Glutamatergic neuron (in vitro differentiated cells): Measurements from ENCODE around the gene BMPER. TPM values are rescaled to one million over a fixed set of nuclear protein-coding genes. Genes with fewer than 3 reads are reported as not detected.

Source experiments
- DNase-seq: peaks from one replicate; pipeline ENCODE4 v3.0.0; 2022
- H3K27ac Mint-ChIP-seq: one replicate; pipeline ENCODE4 v1.8.0; 2020; ENCODE audit warnings: mild to moderate bottlenecking, mixed read lengths, inconsistent platforms; ENCODE audit not compliant: unreplicated experiment
- H3K27me3 Mint-ChIP-seq: one replicate; pipeline ENCODE4 v1.8.0; 2020; ENCODE audit warnings: mild to moderate bottlenecking, moderate library complexity, mixed read lengths, inconsistent platforms; ENCODE audit not compliant: unreplicated experiment
- H3K36me3 Mint-ChIP-seq: one replicate; pipeline ENCODE4 v1.8.0; 2020; ENCODE audit warnings: mild to moderate bottlenecking, mixed read lengths, inconsistent platforms; ENCODE audit not compliant: unreplicated experiment
- H3K4me1 Mint-ChIP-seq: one replicate; pipeline ENCODE4 v1.8.0; 2020; ENCODE audit warnings: mild to moderate bottlenecking, low read depth, mixed read lengths, inconsistent platforms; ENCODE audit not compliant: unreplicated experiment
- H3K4me3 Mint-ChIP-seq: one replicate; pipeline ENCODE4 v1.8.0; 2020; ENCODE audit warnings: mild to moderate bottlenecking, mixed read lengths, inconsistent platforms; ENCODE audit not compliant: unreplicated experiment
- H3K9me3 Mint-ChIP-seq: one replicate; pipeline ENCODE4 v1.8.0; 2020; ENCODE audit warnings: mild to moderate bottlenecking, moderate library complexity, mixed read lengths, inconsistent platforms; ENCODE audit not compliant: unreplicated experiment
- CTCF ChIP-seq: fragments of 200-600 bp; sonication (generic); IDR thresholded peaks from one replicate; pipeline ENCODE4 v1.5.0; 2021; ENCODE audit not compliant: partially characterized antibody, unreplicated experiment
- total RNA-seq: library from RNA; stranded (reverse); fragmentation: NEBNext Ultra II Directional; extraction: Animal tissue kit (Norgen Biotek cat#: 25700); gene quantifications from one replicate; pipeline ENCODE4 v1.2.1, GENCODE V29; 2021; ENCODE audit not compliant: unreplicated experiment

Gene BMPER
- total RNA-seq, 1 donor from 2014 or later: 16.2 TPM

DNA sequence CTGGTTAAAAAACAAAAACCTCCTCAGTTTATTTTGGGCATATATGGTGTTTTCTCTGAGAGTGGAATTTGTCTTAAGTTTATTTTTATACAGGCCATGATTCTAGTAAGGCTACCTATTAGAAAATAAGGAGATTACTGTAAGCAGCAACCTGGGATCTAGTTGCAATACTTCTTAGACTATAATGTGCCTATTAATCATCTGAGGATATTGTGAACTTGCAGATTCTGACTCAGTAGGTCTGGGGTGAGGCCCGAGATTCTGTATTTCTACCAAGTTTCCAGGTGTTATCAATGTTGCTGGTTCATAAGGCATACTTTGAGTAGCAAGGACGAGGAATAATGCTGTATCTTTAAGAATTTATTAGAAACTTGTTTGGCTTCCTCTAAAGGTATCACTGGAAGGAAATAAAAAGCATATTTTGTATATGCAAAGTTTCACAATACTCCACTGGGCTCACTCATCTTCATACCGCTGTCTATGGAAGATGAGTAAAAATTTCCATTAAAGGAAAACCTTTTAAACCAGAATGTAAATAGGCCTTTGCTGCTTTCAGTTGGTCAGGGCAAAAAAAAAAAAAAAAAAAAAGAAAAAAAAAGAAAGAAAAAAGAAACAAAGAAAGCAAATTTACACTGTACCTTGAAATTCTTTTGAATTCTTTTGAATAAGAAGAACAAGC, 105.8 kb downstream of the BMPER start:
- DNase-seq: no peak
- no peak for TF ChIP-seq CTCF
- H3K4me1 Mint-ChIP-seq: peaks cover 7% of the 10 kb centered on the region
- H3K27ac Mint-ChIP-seq: no peak overlapping the region
- no peaks in the 10 kb centered on the region for H3K27me3 Mint-ChIP-seq
- H3K9me3 Mint-ChIP-seq: no peaks in the 10 kb centered on the region
- no peak overlapping the region for H3K4me3 Mint-ChIP-seq
- no peaks in the 10 kb centered on the region for H3K36me3 Mint-ChIP-seq

- H3K27ac Mint-ChIP-seq: no peak overlapping the region
- peaks cover 6% of the 10 kb centered on the region for H3K4me1 Mint-ChIP-seq
- no peak for TF ChIP-seq CTCF
- H3K36me3 Mint-ChIP-seq: no peaks in the 10 kb centered on the region
- H3K27me3 Mint-ChIP-seq: no peaks in the 10 kb centered on the region
- DNase-seq: no peak
- H3K9me3 Mint-ChIP-seq: no peaks in the 10 kb centered on the region
- H3K4me3 Mint-ChIP-seq: no peak overlapping the region
Measured at GRCh38 chr7:34011696-34012095, 106.4 kb downstream of the BMPER start.

DNA sequence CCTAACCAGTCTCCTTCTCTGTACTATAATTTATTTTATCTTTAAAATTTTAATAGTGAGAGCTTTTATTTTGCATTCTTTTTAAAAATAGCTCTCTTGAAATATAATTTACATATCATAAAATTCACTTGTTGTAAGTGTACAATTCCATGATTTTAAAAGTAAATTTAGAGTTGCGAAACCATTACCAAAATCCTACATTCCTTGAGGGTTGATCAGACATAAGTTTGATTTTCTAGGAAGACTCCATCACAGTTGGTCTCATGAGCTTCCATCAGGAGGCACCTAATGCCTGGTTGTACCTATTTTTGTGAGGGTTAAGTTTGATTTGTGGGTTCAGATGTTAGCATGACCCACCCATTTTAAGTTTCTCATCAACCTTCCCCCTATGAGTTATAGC, 108.1 kb downstream of the BMPER start:
- Mint-ChIP-seq H3K27me3 (no peaks in the 10 kb centered on the region), H3K4me1 (no peaks in the 10 kb centered on the region), H3K9me3 (no peaks in the 10 kb centered on the region), H3K27ac (no peak overlapping the region), H3K4me3 (no peak overlapping the region), H3K36me3 (no peaks in the 10 kb centered on the region)
- DNase-seq: no peak
- no peak for TF ChIP-seq CTCF

DNA sequence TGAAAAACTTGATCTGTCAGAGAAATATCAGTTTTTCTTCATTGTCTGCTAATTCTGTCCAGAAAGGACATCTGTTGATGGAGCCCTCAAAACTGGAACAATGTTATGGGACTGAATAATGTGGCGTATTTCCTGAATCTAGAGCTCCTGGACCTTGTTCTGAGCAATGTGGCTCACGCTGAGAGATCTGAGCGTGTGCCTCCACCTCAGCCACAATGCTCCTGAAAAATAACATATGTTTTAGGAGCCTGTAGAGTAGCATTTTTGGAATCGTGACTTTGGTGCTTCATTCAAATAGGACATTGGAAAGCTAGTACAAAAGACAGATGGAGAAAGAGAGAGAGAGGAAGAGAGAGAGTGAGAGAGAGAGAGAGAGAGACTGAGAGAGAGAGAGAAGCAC, 110.3 kb downstream of the BMPER start:
- Mint-ChIP-seq H3K4me3 (no peak overlapping the region), H3K9me3 (no peaks in the 10 kb centered on the region), H3K27ac (no peak overlapping the region), H3K27me3 (no peaks in the 10 kb centered on the region), H3K36me3 (no peaks in the 10 kb centered on the region), H3K4me1 (peaks cover 2% of the 10 kb centered on the region)
- no peak for DNase-seq
- TF ChIP-seq CTCF: no peak

GRCh38 chr7:34016876-34017275, 111.5 kb downstream of the BMPER start:
- Mint-ChIP-seq H3K27ac (no peak overlapping the region), H3K27me3 (no peaks in the 10 kb centered on the region), H3K9me3 (no peaks in the 10 kb centered on the region), H3K36me3 (no peaks in the 10 kb centered on the region), H3K4me3 (no peak overlapping the region), H3K4me1 (peaks cover 2% of the 10 kb centered on the region)
- DNase-seq: no peak
- TF ChIP-seq CTCF: no peak
